Mammary epithelial cell (primary cell): ENCODE results near the gene CADM2.

Experiments
- EZH2 ChIP-seq: IDR thresholded peaks from 2 replicates; pipeline ENCODE4 v1.6.1; 2012; ENCODE audit warnings: low read length, inconsistent platforms, borderline replicate concordance
- TF ChIP-seq, protein P1 (sequence below), 2 donors: IDR thresholded peaks in 1 of 2; conservative IDR thresholded peaks in 1 of 2; 2 replicates each; pipeline ENCODE4 v1.5.1; 2011 to 2012; ENCODE audit warnings: inconsistent platforms in 2 of 2, low read length in 2 of 2, mild to moderate bottlenecking in 2 of 2, control low read depth in 1 of 2, low read depth in 1 of 2; ENCODE audit not compliant: insufficient read depth in 1 of 2; ENCODE audit errors: extremely low read depth in 1 of 2

DNA sequence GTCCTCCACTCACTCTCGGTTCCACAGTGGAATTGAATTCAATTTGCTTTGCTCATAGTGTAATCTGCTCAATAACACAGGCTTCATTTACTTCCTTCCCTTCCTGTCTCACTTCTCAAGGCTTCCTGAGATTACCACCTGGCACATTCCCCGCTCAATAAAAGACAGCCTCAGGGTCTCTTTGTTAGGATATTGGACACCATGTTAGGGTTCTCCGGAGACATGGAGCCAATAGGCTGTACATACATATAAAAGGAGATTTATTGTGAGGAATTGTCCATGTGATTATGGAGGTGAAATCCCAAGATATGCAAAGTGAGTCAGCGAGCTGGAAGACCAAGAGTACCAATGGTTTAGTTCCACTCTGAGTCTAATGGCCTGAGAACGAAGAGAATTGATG, 974.5 kb downstream of the CADM2 start:
- TF ChIP-seq, protein P1, sequence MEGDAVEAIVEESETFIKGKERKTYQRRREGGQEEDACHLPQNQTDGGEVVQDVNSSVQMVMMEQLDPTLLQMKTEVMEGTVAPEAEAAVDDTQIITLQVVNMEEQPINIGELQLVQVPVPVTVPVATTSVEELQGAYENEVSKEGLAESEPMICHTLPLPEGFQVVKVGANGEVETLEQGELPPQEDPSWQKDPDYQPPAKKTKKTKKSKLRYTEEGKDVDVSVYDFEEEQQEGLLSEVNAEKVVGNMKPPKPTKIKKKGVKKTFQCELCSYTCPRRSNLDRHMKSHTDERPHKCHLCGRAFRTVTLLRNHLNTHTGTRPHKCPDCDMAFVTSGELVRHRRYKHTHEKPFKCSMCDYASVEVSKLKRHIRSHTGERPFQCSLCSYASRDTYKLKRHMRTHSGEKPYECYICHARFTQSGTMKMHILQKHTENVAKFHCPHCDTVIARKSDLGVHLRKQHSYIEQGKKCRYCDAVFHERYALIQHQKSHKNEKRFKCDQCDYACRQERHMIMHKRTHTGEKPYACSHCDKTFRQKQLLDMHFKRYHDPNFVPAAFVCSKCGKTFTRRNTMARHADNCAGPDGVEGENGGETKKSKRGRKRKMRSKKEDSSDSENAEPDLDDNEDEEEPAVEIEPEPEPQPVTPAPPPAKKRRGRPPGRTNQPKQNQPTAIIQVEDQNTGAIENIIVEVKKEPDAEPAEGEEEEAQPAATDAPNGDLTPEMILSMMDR (conservative IDR thresholded peaks at IDR 0.05 in 1 of 2, IDR thresholded peaks at IDR 0.05 in 1 of 2; ENCODE audit: extremely low read depth in 1 of 2, insufficient read depth in 1 of 2, low read depth in 1 of 2, low read length in 2 of 2): no peak
- no peak for TF ChIP-seq EZH2
